ENCODE data around the gene TPP2.

GRCh38 chr13:102707467-102707866 lies 110.7 kb downstream of the TPP2 start:
- TF ChIP-seq CTCF (IDR thresholded peaks at IDR 0.05; ENCODE audit: low read depth, low read length, missing input control) (no peak), REST (IDR thresholded peaks at IDR 0.05) (no peak)

All from liver (tissue), 2 donors.